Left lung (tissue), 10 donors: ENCODE measurements around the gene SLFN5. TPM values are rescaled to one million over a fixed set of nuclear protein-coding genes. Genes with fewer than 3 reads are reported as not detected.
"Not testable (repeated sequence)": the region's sequence is repeated elsewhere in the genome, so short reads cannot be mapped to it uniquely, and the experiment has no call there.

Experiments used
- ATAC-seq: fragments of 200-7000 bp; cut with Tn5 transposase; one replicate; pipeline ENCODE4 v1.9.1; 2020; ENCODE audit warnings: moderate library complexity
- DNase-seq, 4 donors: peaks; one replicate each; pipeline ENCODE4 v3.0.0-alpha.2; 2013 to 2020
- H3K27ac ChIP-seq, 2 donors: fragments of 200-600 bp; sonication (generic) in 1 of 2; one replicate each; pipeline versions ENCODE4 v1.5.0 to v1.8.0; 2020 to 2021
- H3K27me3 ChIP-seq, 2 donors: fragments of 200-600 bp; sonication (generic) in 1 of 2; one replicate each; pipeline versions ENCODE4 v1.5.0 to v1.8.0; 2020 to 2021
- H3K36me3 ChIP-seq, 2 donors: fragments of 200-600 bp; sonication (generic) in 1 of 2; one replicate each; pipeline versions ENCODE4 v1.5.0 to v1.8.0; 2020 to 2021
- H3K4me1 ChIP-seq, 2 donors: fragments of 200-600 bp; one replicate each; pipeline ENCODE4 v1.8.0; 2021
- H3K4me3 ChIP-seq, 2 donors: fragments of 200-600 bp; sonication (generic) in 1 of 2; one replicate each; pipeline versions ENCODE4 v1.5.0 to v1.8.0; 2020 to 2021; ENCODE audit warnings: mild to moderate bottlenecking in 1 of 2
- H3K9me3 ChIP-seq, 2 donors: fragments of 200-600 bp; sonication (generic) in 1 of 2; one replicate each; pipeline versions ENCODE4 v1.5.0 to v1.8.0; 2020 to 2021
- intact Hi-C, 2 donors: fragments of 100-400 bp; cut with DNase I; formaldehyde crosslinking; loops; one replicate each; pipeline versions ENCODE4 v1.11.2 to v1.14.2; 2022
- polyA plus RNA-seq, 6 donors: library from polyadenylated mRNA; unstranded; fragments of 120-200 nt; gene quantifications; one replicate each; pipeline ENCODE4 v1.2.1, GENCODE V29; 2013; ENCODE audit not compliant: insufficient read length in 6 of 6
- total RNA-seq, 2 donors: library from RNA; stranded (reverse); fragmentation: NEBNext Ultra II Directional; extraction: Animal tissue kit (Norgen Biotek cat#: 25700); gene quantifications; one replicate each; pipeline ENCODE4 v1.2.1, GENCODE V29; 2021
- TF ChIP-seq, protein P1 (sequence below), 2 donors: fragments of 200-600 bp; sonication (generic) in 1 of 2; IDR thresholded peaks; one replicate each; pipeline versions ENCODE4 v1.5.0 to v1.8.0; 2021; ENCODE audit warnings: antibody characterized with exemption in 2 of 2
- donor health status: DM: no; HTN: yes; CAD: no.
- donor health status: DM: no; HTN: no; CAD: no.

The SLFN5 gene
- total and polyA plus RNA-seq, 8 donors = 20.8 to 67.5 (median 22.8) TPM

DNA sequence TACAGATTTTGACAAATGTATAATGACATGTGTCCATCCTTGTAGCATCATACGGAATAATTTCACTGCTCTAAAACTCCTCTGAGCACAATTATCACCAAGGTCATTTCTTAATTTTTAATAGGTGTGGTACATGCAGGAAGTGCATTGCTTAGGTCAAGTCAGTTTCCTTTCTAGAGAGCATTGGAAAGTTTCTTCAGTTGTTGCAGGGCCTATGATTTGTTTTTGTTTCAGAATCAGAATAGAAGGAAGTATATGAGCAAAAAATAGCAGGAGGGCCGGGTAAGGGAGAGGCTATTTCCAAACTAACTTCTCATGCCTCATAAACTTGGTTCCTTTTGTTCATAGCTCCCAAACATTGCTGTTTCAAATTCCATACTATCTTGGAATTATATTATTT is 24.0 kb upstream of the SLFN5 start:
- intact Hi-C loops = no loop called here
- no peaks in the 10 kb centered on the region for H3K36me3 ChIP-seq
- H3K27me3 ChIP-seq = no peaks in the 10 kb centered on the region
- ATAC-seq (peak; percentile 33), DNase-seq (no peak)
- H3K4me1 ChIP-seq = peaks cover 0 to 25% of the 10 kb centered on the region in 2 donors
- H3K9me3 ChIP-seq = peaks cover 0 to 8% of the 10 kb centered on the region in 2 donors
- H3K4me3 ChIP-seq = no peak overlapping the region
- peak overlapping the region in 1 of 2 donors; percentile 57 for H3K27ac ChIP-seq
- TF ChIP-seq, protein P1, sequence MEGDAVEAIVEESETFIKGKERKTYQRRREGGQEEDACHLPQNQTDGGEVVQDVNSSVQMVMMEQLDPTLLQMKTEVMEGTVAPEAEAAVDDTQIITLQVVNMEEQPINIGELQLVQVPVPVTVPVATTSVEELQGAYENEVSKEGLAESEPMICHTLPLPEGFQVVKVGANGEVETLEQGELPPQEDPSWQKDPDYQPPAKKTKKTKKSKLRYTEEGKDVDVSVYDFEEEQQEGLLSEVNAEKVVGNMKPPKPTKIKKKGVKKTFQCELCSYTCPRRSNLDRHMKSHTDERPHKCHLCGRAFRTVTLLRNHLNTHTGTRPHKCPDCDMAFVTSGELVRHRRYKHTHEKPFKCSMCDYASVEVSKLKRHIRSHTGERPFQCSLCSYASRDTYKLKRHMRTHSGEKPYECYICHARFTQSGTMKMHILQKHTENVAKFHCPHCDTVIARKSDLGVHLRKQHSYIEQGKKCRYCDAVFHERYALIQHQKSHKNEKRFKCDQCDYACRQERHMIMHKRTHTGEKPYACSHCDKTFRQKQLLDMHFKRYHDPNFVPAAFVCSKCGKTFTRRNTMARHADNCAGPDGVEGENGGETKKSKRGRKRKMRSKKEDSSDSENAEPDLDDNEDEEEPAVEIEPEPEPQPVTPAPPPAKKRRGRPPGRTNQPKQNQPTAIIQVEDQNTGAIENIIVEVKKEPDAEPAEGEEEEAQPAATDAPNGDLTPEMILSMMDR (IDR thresholded peaks at IDR 0.05) = no peak

DNA sequence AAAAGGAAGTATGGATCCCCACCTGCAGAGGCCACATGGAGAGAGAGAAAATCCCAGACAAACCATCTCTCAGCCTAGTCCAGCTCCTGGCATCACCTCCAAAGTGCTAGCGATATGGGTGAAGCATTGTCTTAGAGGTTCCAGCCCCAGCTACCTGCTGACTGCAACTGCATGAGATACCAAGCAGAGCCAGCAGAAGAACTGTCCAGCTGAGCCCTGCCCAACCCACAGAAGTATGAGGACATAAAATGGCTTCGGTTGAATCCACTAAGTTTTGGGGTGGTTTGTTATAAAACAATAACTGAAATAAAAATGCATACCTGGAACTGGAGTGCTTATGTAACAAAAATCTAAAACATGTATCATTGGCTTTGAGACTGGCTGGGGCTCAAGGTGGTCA is 20.4 kb upstream of the SLFN5 start:
- no peak for ATAC-seq

DNA sequence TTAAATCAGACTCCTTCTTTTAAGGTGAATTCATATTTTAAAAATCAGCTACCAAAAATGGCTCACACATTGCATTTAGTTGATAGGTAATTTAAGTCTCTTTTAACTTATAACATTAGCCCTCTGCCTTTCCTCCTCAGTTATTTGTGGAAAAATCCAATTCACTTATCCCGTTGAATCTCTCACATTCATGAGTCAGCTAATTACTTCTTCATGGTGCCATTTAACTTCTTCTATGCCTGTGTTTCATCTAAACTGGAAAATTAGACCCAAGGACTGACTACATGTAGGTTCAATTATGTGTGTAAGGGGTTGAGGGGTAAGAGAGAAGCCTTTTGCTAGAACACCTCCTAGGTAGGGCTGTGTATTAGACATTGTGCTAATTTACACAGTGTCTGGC is 18.4 kb upstream of the SLFN5 start:
- intact Hi-C loops = no loop called here
- H3K4me1 ChIP-seq = peaks cover 0 to 4% of the 10 kb centered on the region in 2 donors
- H3K36me3 ChIP-seq = no peaks in the 10 kb centered on the region
- peaks cover 0 to 8% of the 10 kb centered on the region in 2 donors for H3K9me3 ChIP-seq
- no peak overlapping the region for H3K4me3 ChIP-seq
- no peaks in the 10 kb centered on the region for H3K27me3 ChIP-seq
- TF ChIP-seq, protein P1 (IDR thresholded peaks at IDR 0.05) = no peak
- no peak overlapping the region for H3K27ac ChIP-seq
- ATAC-seq = no peak
- DNase-seq = no peak

More for the DNA sequence above, 20.4 kb upstream of the SLFN5 start:
- Histone ChIP-seq H3K9me3 (peaks cover 0 to 8% of the 10 kb centered on the region in 2 donors), H3K36me3 (no peaks in the 10 kb centered on the region), H3K4me3 (no peak overlapping the region), H3K27ac (no peak overlapping the region), H3K4me1 (peaks cover 0 to 18% of the 10 kb centered on the region in 2 donors), H3K27me3 (no peaks in the 10 kb centered on the region)
- intact Hi-C loops = no loop called here
- DNase-seq = no peak
- TF ChIP-seq, protein P1 (IDR thresholded peaks at IDR 0.05) = no peak

DNA sequence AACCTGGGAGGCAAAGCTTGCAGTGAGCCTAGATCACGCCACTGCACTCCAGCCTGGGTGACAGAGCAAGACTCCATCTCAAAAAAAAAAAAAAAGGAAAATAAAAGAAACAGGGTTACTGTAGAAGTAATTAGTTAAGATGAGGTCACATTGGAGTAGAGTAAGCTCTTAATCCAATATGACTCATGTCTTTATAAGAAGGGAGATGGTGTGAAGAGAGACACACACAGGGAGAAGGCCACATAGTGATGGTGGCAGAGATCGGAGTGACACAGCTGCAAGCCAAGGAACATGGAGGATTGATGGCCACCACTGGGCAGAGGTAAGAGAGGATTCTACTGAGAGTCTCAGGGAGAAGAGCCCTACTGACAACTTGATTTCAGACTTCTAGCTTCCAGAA is 15.3 kb upstream of the SLFN5 start:
- Histone ChIP-seq H3K27ac (no peak overlapping the region), H3K4me3 (no peak overlapping the region), H3K9me3 (peaks cover 0 to 2% of the 10 kb centered on the region in 2 donors), H3K4me1 (no peaks in the 10 kb centered on the region), H3K27me3 (no peaks in the 10 kb centered on the region), H3K36me3 (no peaks in the 10 kb centered on the region)
- DNase-seq = no peak
- TF ChIP-seq, protein P1 (IDR thresholded peaks at IDR 0.05) = no peak
- intact Hi-C loops = no loop called here
- ATAC-seq = no peak

DNA sequence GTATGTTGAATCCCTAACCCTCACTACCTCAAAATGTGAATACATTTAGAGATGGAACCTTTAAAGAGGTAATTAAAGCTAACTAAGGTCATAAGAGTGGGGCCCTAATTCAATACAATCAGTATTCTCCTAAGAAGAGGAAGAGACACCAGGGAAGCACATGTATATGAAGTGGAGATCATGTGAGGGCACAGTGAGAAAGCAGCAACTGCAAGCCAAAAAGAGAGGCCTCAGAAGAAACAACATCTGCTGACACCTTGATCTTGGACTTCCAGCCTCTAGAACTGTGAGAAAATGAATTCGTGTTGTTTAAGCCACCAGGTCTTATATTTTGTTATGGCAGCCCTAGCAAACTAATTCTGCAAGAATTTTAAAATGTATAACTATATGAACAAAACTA is 13.2 kb upstream of the SLFN5 start:
- H3K27ac ChIP-seq = no peak overlapping the region
- no peaks in the 10 kb centered on the region for H3K27me3 ChIP-seq
- no peaks in the 10 kb centered on the region for H3K36me3 ChIP-seq
- H3K4me1 ChIP-seq = no peaks in the 10 kb centered on the region
- DNase-seq = no peak
- intact Hi-C loops = no loop called here
- no peak overlapping the region for H3K4me3 ChIP-seq
- TF ChIP-seq, protein P1 (IDR thresholded peaks at IDR 0.05) = no peak
- no peaks in the 10 kb centered on the region for H3K9me3 ChIP-seq
- ATAC-seq = no peak

DNA sequence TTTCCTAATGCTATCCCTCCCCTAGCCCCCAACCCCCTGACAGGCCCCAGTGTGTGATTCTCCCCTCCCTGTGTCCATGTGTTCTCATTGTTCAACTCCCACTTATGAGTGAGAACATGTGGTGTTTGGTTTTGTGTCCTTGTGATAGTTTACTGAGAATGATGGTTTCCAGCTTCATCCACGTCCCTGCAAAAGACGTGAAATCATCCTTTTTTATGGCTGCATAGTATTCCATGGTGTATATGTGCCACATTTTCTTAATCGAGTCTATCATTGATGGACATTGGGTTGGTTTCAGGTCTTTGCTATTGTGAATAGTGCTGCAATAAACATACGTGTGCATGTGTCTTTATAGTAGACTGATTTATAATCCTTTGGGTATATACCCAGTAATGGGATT is 8.6 kb upstream of the SLFN5 start:
- H3K9me3 ChIP-seq, H3K36me3 ChIP-seq, H3K4me3 ChIP-seq, H3K27ac ChIP-seq, H3K27me3 ChIP-seq, H3K4me1 ChIP-seq, ATAC-seq, DNase-seq, intact Hi-C loops: not testable (repeated sequence)
